Neural progenitor cell (in vitro differentiated cells): ENCODE measurements around the gene HOXA13. TPM values are rescaled to one million over a fixed set of nuclear protein-coding genes. Genes with fewer than 3 reads are reported as not detected.

Source experiments
- DNase-seq: peaks from one replicate; pipeline ENCODE4 v3.0.0-alpha.2; 2016; ENCODE audit warnings: low spot score
- H2AFZ ChIP-seq: fragments of 200-600 bp; sonication (generic); replicated peaks from 2 replicates; pipeline ENCODE4 v1.6.1; 2016; ENCODE audit warnings: antibody characterized with exemption
- H3F3A ChIP-seq: fragments of 200-600 bp; sonication (generic); 2 replicates; pipeline ENCODE4 v1.6.1; 2016; ENCODE audit warnings: antibody characterized with exemption, low read depth
- H3K27ac ChIP-seq: fragments of 200-600 bp; sonication (generic); 2 replicates; pipeline ENCODE4 v1.5.1; 2016; ENCODE audit warnings: mild to moderate bottlenecking
- H3K27me3 ChIP-seq: fragments of 200-600 bp; sonication (generic); 2 replicates; pipeline ENCODE4 v1.6.1; 2016; ENCODE audit warnings: mild to moderate bottlenecking, moderate library complexity
- H3K36me3 ChIP-seq: fragments of 200-600 bp; sonication (generic); 2 replicates; pipeline ENCODE4 v1.5.1; 2016
- H3K4me1 ChIP-seq: fragments of 200-600 bp; sonication (generic); 2 replicates; pipeline ENCODE4 v1.6.1; 2016; ENCODE audit warnings: mixed run types
- H3K4me2 ChIP-seq: fragments of 200-600 bp; sonication (generic); 2 replicates; pipeline ENCODE4 v1.6.1; 2016
- H3K4me3 ChIP-seq: fragments of 200-600 bp; sonication (generic); 2 replicates; pipeline ENCODE4 v1.5.1; 2016
- H3K79me2 ChIP-seq: fragments of 200-600 bp; sonication (generic); 2 replicates; pipeline ENCODE4 v1.6.1; 2016; ENCODE audit warnings: low read depth
- H3K9ac ChIP-seq: fragments of 200-600 bp; sonication (generic); 2 replicates; pipeline ENCODE4 v1.6.1; 2016
- H3K9me3 ChIP-seq: fragments of 200-600 bp; sonication (generic); 2 replicates; pipeline ENCODE4 v1.5.1; 2016; ENCODE audit warnings: low read depth
- H4K20me1 ChIP-seq: fragments of 200-600 bp; sonication (generic); 2 replicates; pipeline ENCODE4 v1.6.1; 2016; ENCODE audit warnings: low read depth
- H3K27ac Mint-ChIP-seq: 3 replicates; pipeline ENCODE4 v1.8.0; 2021; ENCODE audit warnings: mixed read lengths
- H3K27me3 Mint-ChIP-seq: 2 replicates; pipeline ENCODE4 v1.8.0; 2022; ENCODE audit warnings: low read depth, mild to moderate bottlenecking, inconsistent platforms, moderate library complexity, mixed read lengths; ENCODE audit not compliant: insufficient read depth
- H3K36me3 Mint-ChIP-seq: 3 replicates; pipeline ENCODE4 v1.8.0; 2021; ENCODE audit warnings: mixed read lengths
- H3K4me1 Mint-ChIP-seq: 3 replicates; pipeline ENCODE4 v1.8.0; 2021; ENCODE audit warnings: mixed read lengths
- H3K4me3 Mint-ChIP-seq: 3 replicates; pipeline ENCODE4 v1.8.0; 2021; ENCODE audit warnings: mild to moderate bottlenecking, moderate library complexity, mixed read lengths
- H3K9me3 Mint-ChIP-seq: 3 replicates; pipeline ENCODE4 v1.8.0; 2020; ENCODE audit warnings: mixed read lengths
- EZH2 ChIP-seq: fragments of 200-600 bp; sonication (generic); IDR thresholded peaks from 2 replicates; pipeline ENCODE4 v1.6.1; 2017; ENCODE audit warnings: antibody characterized with exemption, mild to moderate bottlenecking, moderate library complexity
- EZH2phosphoT487 ChIP-seq: fragments of 200-600 bp; sonication (generic); IDR thresholded peaks from 2 replicates; pipeline ENCODE4 v1.6.1; 2017; ENCODE audit warnings: antibody characterized with exemption
- total RNA-seq: library from RNA; depleted of rRNA; stranded (reverse); fragments of >200 nt; gene quantifications from 2 replicates; pipeline ENCODE4 v1.2.3, GENCODE V29; 2015; ENCODE audit warnings: low replicate concordance
- TF ChIP-seq, protein P1 (sequence below): fragments of 200-600 bp; sonication (generic); IDR thresholded peaks from 2 replicates; pipeline ENCODE4 v1.5.1; 2017; ENCODE audit warnings: antibody characterized with exemption, mild to moderate bottlenecking

The HOXA13 gene
- total RNA-seq, 1 donor from 2014 or later = not detected

DNA sequence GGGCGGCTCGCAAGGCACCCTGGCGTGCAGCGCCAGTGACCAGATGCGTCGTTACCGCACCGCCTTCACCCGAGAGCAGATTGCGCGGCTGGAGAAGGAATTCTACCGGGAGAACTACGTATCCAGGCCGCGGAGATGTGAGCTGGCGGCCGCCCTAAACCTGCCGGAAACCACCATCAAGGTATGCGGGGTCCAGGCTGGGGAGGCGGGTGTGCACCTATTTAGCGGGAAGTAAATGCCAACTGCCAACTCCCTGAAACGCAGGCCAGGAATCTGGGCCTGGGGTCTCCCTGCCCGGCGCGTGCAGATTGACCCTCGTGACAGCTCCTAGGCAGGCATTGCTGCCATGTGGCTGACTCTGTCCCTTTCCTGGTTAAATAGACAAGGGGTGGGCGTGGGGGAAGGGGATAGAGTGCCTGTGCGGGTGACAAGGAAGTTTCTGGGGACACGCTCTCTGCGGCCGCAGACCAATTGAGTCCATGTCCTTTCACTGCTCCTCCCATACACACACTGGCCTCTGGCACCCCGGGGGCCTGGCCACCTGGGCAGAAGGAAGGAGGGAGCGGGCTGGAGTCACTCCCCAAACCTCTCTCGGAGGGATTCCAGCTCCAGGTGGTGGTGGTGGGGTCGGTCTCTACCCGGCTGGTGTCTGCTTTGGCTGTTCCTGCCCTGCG lies 45.4 kb upstream of the HOXA13 start:
- no peaks in the 10 kb centered on the region for H3K79me2 ChIP-seq
- Mint-ChIP-seq H3K27ac (no peak overlapping the region), H3K27me3 (peaks cover 89% of the 10 kb centered on the region), H3K36me3 (peaks cover 1% of the 10 kb centered on the region), H3K4me1 (peaks cover 29% of the 10 kb centered on the region), H3K4me3 (no peak overlapping the region), H3K9me3 (peaks cover 8% of the 10 kb centered on the region)
- peaks cover 23% of the 10 kb centered on the region for H3F3A ChIP-seq
- H3K4me2 ChIP-seq = peak overlapping the region; percentile 74
- H4K20me1 ChIP-seq = peaks cover 96% of the 10 kb centered on the region
- H3K27ac ChIP-seq = no peak overlapping the region
- no peak overlapping the region for H2AFZ ChIP-seq
- H3K9ac ChIP-seq = no peak overlapping the region
- H3K4me1 ChIP-seq = peaks cover 41% of the 10 kb centered on the region
- H3K9me3 ChIP-seq = no peaks in the 10 kb centered on the region
- H3K36me3 ChIP-seq = no peaks in the 10 kb centered on the region
- peak; percentile 49 for DNase-seq
- TF ChIP-seq, protein P1, sequence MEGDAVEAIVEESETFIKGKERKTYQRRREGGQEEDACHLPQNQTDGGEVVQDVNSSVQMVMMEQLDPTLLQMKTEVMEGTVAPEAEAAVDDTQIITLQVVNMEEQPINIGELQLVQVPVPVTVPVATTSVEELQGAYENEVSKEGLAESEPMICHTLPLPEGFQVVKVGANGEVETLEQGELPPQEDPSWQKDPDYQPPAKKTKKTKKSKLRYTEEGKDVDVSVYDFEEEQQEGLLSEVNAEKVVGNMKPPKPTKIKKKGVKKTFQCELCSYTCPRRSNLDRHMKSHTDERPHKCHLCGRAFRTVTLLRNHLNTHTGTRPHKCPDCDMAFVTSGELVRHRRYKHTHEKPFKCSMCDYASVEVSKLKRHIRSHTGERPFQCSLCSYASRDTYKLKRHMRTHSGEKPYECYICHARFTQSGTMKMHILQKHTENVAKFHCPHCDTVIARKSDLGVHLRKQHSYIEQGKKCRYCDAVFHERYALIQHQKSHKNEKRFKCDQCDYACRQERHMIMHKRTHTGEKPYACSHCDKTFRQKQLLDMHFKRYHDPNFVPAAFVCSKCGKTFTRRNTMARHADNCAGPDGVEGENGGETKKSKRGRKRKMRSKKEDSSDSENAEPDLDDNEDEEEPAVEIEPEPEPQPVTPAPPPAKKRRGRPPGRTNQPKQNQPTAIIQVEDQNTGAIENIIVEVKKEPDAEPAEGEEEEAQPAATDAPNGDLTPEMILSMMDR = no peak
- TF ChIP-seq EZH2 = peak; percentile 69
- TF ChIP-seq EZH2phosphoT487 = peak; percentile 88
- H3K4me3 ChIP-seq = peak overlapping the region; percentile 34
- H3K27me3 ChIP-seq = peaks cover 100% of the 10 kb centered on the region

DNA sequence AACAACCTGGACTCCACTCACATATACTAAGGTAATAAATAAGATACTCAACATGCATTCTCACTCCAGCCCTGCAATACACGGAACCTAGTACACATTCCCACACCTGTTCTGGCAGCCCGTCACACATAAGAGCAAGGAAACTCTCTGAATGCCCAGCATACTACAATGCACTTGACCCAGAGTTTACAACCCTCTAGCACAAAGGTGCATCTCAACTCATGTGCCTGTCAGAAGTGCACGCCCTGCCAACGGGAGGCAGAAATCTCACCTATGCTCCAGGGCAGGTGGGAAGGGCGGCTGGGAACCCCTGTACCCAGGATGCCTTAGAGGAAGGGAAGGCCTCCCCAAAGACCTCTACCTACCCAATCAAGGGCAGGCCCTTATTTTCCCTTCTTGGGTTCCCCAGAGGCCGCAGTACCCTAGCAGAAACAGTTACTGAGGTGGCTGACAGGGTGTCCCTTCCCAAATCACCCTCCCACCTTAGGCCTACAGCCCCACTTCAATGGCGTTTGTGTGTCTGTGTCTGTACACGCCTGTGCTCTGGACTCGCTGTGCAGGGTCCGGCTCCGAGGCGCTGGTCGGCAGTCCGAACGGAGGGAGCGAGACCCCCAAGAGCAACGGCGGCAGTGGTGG lies 44.7 kb upstream of the HOXA13 start:
- Mint-ChIP-seq H3K9me3 (peaks cover 8% of the 10 kb centered on the region), H3K4me1 (peaks cover 28% of the 10 kb centered on the region), H3K36me3 (peaks cover 1% of the 10 kb centered on the region), H3K27ac (no peak overlapping the region), H3K27me3 (peaks cover 88% of the 10 kb centered on the region), H3K4me3 (peak overlapping the region; percentile 28)
- no peak overlapping the region for H3K9ac ChIP-seq
- peaks cover 100% of the 10 kb centered on the region for H3K27me3 ChIP-seq
- TF ChIP-seq, protein P1 = no peak
- TF ChIP-seq EZH2phosphoT487 = no peak
- no peak for TF ChIP-seq EZH2
- H3K36me3 ChIP-seq = no peaks in the 10 kb centered on the region
- H2AFZ ChIP-seq = no peak overlapping the region
- peaks cover 41% of the 10 kb centered on the region for H3K4me1 ChIP-seq
- peaks cover 96% of the 10 kb centered on the region for H4K20me1 ChIP-seq
- H3K4me2 ChIP-seq = no peak overlapping the region
- H3F3A ChIP-seq = peaks cover 28% of the 10 kb centered on the region
- DNase-seq = no peak
- no peak overlapping the region for H3K27ac ChIP-seq
- H3K9me3 ChIP-seq = no peaks in the 10 kb centered on the region
- H3K79me2 ChIP-seq = no peaks in the 10 kb centered on the region
- H3K4me3 ChIP-seq = no peak overlapping the region

DNA sequence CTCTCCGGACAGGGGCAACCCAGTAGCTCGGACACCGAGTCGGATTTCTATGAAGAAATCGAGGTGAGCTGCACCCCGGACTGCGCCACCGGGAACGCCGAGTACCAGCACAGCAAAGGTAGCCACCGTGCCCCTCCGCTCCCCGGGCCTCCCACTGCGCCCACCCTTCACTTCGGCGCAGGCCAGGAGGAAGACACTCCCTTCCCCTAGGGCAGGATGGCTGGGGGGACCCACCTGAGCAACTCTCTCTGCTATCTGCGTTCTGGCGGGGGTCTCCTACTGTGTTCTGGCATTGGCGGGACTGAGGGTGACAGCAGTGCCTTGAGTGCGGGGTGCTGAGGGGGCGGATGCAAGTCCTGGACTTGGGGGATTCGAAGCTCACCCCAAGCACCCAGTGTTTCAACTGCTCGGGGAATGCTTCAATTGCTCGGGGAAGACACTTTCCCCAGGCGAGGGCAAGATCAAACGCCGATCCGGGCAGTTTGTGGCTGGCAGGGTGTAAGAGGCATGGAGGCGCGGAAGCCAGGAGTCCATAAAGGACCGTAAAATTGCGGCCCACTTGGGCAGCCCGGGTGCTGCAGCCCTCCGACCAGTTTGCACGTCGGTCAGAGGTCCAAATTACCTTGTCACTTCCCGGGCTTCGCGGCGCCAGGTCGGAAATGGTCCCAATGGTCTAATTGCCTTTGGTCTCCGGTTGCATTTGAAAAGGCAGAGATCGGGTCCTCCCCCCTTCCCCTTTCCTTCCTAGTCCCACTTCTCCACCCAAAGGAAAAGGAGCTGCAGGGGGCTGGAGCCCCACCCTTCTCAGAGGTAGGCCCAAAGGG lies 43.7 kb upstream of the HOXA13 start:
- Histone ChIP-seq H3K9me3 (no peaks in the 10 kb centered on the region), H3F3A (peaks cover 29% of the 10 kb centered on the region), H3K36me3 (no peaks in the 10 kb centered on the region), H3K4me3 (peak overlapping the region; percentile 30), H3K4me2 (peak overlapping the region; percentile 67), H3K79me2 (no peaks in the 10 kb centered on the region), H3K27ac (no peak overlapping the region), H4K20me1 (peaks cover 95% of the 10 kb centered on the region), H2AFZ (no peak overlapping the region), H3K27me3 (peaks cover 100% of the 10 kb centered on the region), H3K4me1 (peaks cover 45% of the 10 kb centered on the region), H3K9ac (no peak overlapping the region)
- Mint-ChIP-seq H3K27me3 (peaks cover 84% of the 10 kb centered on the region), H3K27ac (no peak overlapping the region), H3K36me3 (peaks cover 1% of the 10 kb centered on the region), H3K4me1 (peaks cover 31% of the 10 kb centered on the region), H3K4me3 (peak overlapping the region; percentile 33), H3K9me3 (peaks cover 8% of the 10 kb centered on the region)
- DNase-seq = peak; percentile 41
- TF ChIP-seq, protein P1 = no peak
- peak; percentile 95 for TF ChIP-seq EZH2
- TF ChIP-seq EZH2phosphoT487 = peak; percentile 80
